Dermis lymphatic vessel endothelial cell (primary cell): ENCODE results near the gene OR4C3. TPM values are rescaled to one million over a fixed set of nuclear protein-coding genes. Genes with fewer than 3 reads are reported as not detected.

Experiments
- total RNA-seq: library from RNA; depleted of rRNA; stranded (reverse); fragments of >200 nt; gene quantifications from 2 replicates; pipeline ENCODE4 v1.2.1, GENCODE V29; 2014

Gene OR4C3
- not detected in 2 replicates for total RNA-seq

GRCh38 chr11:48324620-48325019 is at the start of gene OR4C3:
TSS of gene OR4C3 (plus strand) at chr11:48324920. CDS start at chr11:48325022, 102 bp downstream.

GRCh38 chr11:48305923-48306322 is 18.8 kb upstream of the OR4C3 start, which contains the start of gene OR4S1:
TSS of gene OR4S1 (plus strand) at chr11:48306223. CDS start at chr11:48306223, 0 bp downstream.

GRCh38 chr11:48366365-48366764 is 41.6 kb downstream of the OR4C3 start, which contains the start of gene OR4C5:
TSS of gene OR4C5 (minus strand) at chr11:48366465. CDS start at chr11:48366465, 0 bp downstream.

Other genes starting within 250 kb of the OR4C3 start
- not detected in 2 replicates for gene OR4B1, start 108.1 kb upstream of the OR4C3 start, total RNA-seq
- not detected in 2 replicates for gene OR4X2, start 79.8 kb upstream of the OR4C3 start, total RNA-seq
- not detected in 2 replicates for gene OR4X1, start 61.1 kb upstream of the OR4C3 start, total RNA-seq
- not detected in 2 replicates for gene OR4S1, start 18.7 kb upstream of the OR4C3 start, total RNA-seq
- gene OR4C5, start 41.5 kb downstream of the OR4C3 start, total RNA-seq, result not detected in 2 replicates
- gene OR4A47, start 163.9 kb downstream of the OR4C3 start, total RNA-seq, result not detected in 2 replicates